K562 (cell line): ENCODE data around the gene ADGRG1. TPM values are rescaled to one million over a fixed set of nuclear protein-coding genes. Genes with fewer than 3 reads are reported as not detected.

Experiments
- BRF1 ChIP-seq: IDR thresholded peaks from 3 replicates; pipeline ENCODE4 v1.6.1; 2011; ENCODE audit warnings: borderline replicate concordance, mild to moderate bottlenecking; ENCODE audit not compliant: insufficient read length; ENCODE audit errors: extremely low read depth
- NCOA2 ChIP-seq, 2 experiments: fragments of 450-650 bp; IDR thresholded peaks; 2 replicates each; pipeline ENCODE4 v1.6.1; 2018; ENCODE audit warnings: mild to moderate bottlenecking in 2 of 2, moderate library complexity in 1 of 2; ENCODE audit not compliant: partially characterized antibody in 2 of 2
- NFIC ChIP-seq: fragments of 450-650 bp; IDR thresholded peaks from 2 replicates; pipeline ENCODE4 v1.6.1; 2017; ENCODE audit warnings: mild to moderate bottlenecking, inconsistent platforms
- NFYB ChIP-seq: IDR thresholded peaks from 2 replicates; pipeline ENCODE4 v1.6.1; 2011; ENCODE audit warnings: mild to moderate bottlenecking, moderate library complexity; ENCODE audit not compliant: insufficient read length; ENCODE audit errors: extremely low read depth
- NR2C2 ChIP-seq, 2 experiments: fragments of 200-800 bp in 1 of 2; sonication (Bioruptor generic) in 1 of 2; sonication (generic) in 1 of 2; formaldehyde crosslinking in 1 of 2; IDR thresholded peaks; 2 replicates each; pipeline versions ENCODE4 v1.6.1 to v1.8.0; 2016 to 2022; ENCODE audit warnings: mild to moderate bottlenecking in 1 of 2, missing compliant biosample characterization in 1 of 2, missing genetic modification characterization in 1 of 2, missing genetic modification reagents in 1 of 2
- RBM22 ChIP-seq: fragments of 200-400 bp; formaldehyde crosslinking; IDR thresholded peaks from 2 replicates; pipeline ENCODE4 v1.6.1; 2018; ENCODE audit warnings: low read length, low read depth; ENCODE audit not compliant: poor library complexity, severe bottlenecking
- ZNF444 ChIP-seq: fragments of 250-450 bp; sonication (Bioruptor Pico); IDR thresholded peaks from 2 replicates; pipeline ENCODE4 v1.4.0; 2020; ENCODE audit warnings: mild to moderate bottlenecking, moderate library complexity
- ZNF79 ChIP-seq: fragments of 250-450 bp; sonication (Bioruptor Pico); IDR thresholded peaks from 2 replicates; pipeline ENCODE4 v1.4.0; 2020; ENCODE audit warnings: low read depth, mild to moderate bottlenecking, moderate library complexity
- polyA plus RNA-seq, 8 experiments: library from polyadenylated mRNA; depleted of rRNA in 4 of 8; stranded (reverse) in 5 of 8; unstranded in 3 of 8; fragments of >200 nt; fragmentation: Nextera tagmentation in 2 of 8; fragmentation: Illumina TruSeq in 1 of 8; extraction: Ambion mirVana in 2 of 8; extraction: Trizol in 1 of 8; gene quantifications; 2 replicates each; pipeline versions ENCODE4 v1.2.1 to v1.2.3, GENCODE V29; 2011 to 2014; ENCODE audit warnings: inconsistent platforms in 1 of 8, missing spikeins in 1 of 8
- total RNA-seq, 7 experiments: library from RNA; depleted of rRNA in 6 of 7; stranded (reverse); fragments of >200 nt in 6 of 7; fragmentation: Illumina TruSeq in 2 of 7; extraction: Trizol in 2 of 7; gene quantifications; 2 replicates each; pipeline versions ENCODE4 v1.2.1 to v1.2.3, GENCODE V29; 2011 to 2021; ENCODE audit warnings: low replicate concordance in 1 of 7
- TF ChIP-seq, protein P1 (sequence below): sonication (generic); formaldehyde crosslinking; IDR thresholded peaks from 2 replicates; pipeline ENCODE4 v1.8.0; 2022; ENCODE audit warnings: missing genetic modification reagents, mild to moderate bottlenecking, borderline replicate concordance
- TF ChIP-seq, protein P2 (sequence below): sonication (generic); formaldehyde crosslinking; IDR thresholded peaks from 2 replicates; pipeline ENCODE4 v1.9.0; 2022; ENCODE audit warnings: mild to moderate bottlenecking, missing genetic modification reagents
- TF ChIP-seq, protein P3 (sequence below): IDR thresholded peaks from 3 replicates; pipeline ENCODE4 v1.6.1; 2011; ENCODE audit warnings: borderline replicate concordance, mild to moderate bottlenecking; ENCODE audit not compliant: insufficient read length, insufficient read depth
- TF ChIP-seq, protein P4 (sequence below): IDR thresholded peaks from 3 replicates; pipeline ENCODE4 v1.6.1; 2011; ENCODE audit warnings: borderline replicate concordance, mild to moderate bottlenecking, moderate library complexity; ENCODE audit not compliant: insufficient read length; ENCODE audit errors: extremely low read depth

The ADGRG1 gene
- total and polyA plus RNA-seq, 9 of the 15 experiments (the other 6 are each of a cell fraction or from before 2014, with no cell fraction given), result 0.04 to 0.31 (median 0.16) TPM; not detected in 6

DNA sequence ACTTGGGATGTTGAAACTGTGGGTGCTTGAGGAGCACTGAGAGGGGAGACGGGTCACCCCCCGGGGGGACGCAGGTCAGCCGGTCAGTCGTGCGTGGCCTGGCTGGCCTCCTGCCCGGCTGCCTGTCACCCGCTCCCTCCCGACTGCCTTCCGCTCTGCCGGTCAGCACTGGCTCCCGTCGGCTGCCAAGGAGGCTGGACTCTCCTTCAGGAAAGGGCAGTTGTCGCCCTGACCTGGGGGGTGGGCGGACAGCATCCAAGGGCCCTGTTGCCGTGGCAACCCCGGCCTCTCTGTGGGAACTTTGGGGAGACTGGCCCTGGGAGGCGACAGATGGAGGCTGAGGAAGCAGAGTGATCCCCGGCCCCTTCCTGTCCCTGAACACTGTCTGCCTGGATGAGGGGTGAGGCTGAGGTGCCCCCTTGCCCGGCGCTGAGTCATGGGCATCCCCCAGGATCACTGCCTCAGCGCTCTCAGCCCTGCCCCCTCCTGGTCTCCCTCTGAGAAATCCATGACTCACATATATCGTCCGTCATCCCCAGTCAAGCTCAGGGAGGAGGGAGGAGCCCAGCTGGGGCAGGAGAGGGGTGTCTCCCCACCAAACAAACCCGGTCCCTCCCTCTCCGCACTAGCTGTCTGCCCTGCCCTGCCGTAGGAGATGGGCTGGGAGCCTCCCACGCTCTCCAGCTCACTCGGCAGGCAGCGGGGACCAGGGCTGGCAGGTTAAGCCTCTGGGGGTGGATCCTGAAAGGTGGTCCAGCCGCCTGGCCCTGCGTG lies at the start of gene ADGRG1 (continued):
- TF ChIP-seq, protein P1, sequence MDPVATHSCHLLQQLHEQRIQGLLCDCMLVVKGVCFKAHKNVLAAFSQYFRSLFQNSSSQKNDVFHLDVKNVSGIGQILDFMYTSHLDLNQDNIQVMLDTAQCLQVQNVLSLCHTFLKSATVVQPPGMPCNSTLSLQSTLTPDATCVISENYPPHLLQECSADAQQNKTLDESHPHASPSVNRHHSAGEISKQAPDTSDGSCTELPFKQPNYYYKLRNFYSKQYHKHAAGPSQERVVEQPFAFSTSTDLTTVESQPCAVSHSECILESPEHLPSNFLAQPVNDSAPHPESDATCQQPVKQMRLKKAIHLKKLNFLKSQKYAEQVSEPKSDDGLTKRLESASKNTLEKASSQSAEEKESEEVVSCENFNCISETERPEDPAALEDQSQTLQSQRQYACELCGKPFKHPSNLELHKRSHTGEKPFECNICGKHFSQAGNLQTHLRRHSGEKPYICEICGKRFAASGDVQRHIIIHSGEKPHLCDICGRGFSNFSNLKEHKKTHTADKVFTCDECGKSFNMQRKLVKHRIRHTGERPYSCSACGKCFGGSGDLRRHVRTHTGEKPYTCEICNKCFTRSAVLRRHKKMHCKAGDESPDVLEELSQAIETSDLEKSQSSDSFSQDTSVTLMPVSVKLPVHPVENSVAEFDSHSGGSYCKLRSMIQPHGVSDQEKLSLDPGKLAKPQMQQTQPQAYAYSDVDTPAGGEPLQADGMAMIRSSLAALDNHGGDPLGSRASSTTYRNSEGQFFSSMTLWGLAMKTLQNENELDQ (CRISPR knock-in tag), result no peak
- TF ChIP-seq RBM22, result no peak
- TF ChIP-seq, protein P2, sequence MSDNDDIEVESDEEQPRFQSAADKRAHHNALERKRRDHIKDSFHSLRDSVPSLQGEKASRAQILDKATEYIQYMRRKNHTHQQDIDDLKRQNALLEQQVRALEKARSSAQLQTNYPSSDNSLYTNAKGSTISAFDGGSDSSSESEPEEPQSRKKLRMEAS (CRISPR knock-in tag), result peak; percentile 53; the same call in 1 of the 2 replicates
- TF ChIP-seq ZNF79 (CRISPR knock-in tag), result no peak
- no peak for TF ChIP-seq NR2C2 (CRISPR knock-in tag; IDR thresholded peaks at IDR 0.05)
- TF ChIP-seq NR2C2 (tag; IDR thresholded peaks at IDR 0.05), result no peak
- TF ChIP-seq ZNF444, result no peak
- TF ChIP-seq BRF1, result no peak
- no peak for TF ChIP-seq NFIC
- TF ChIP-seq, protein P3, sequence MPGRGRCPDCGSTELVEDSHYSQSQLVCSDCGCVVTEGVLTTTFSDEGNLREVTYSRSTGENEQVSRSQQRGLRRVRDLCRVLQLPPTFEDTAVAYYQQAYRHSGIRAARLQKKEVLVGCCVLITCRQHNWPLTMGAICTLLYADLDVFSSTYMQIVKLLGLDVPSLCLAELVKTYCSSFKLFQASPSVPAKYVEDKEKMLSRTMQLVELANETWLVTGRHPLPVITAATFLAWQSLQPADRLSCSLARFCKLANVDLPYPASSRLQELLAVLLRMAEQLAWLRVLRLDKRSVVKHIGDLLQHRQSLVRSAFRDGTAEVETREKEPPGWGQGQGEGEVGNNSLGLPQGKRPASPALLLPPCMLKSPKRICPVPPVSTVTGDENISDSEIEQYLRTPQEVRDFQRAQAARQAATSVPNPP, result no peak
- no peak for TF ChIP-seq NCOA2 (IDR thresholded peaks at IDR 0.05; ENCODE audit: partially characterized antibody in 2 of 2)
- TF ChIP-seq, protein P4, sequence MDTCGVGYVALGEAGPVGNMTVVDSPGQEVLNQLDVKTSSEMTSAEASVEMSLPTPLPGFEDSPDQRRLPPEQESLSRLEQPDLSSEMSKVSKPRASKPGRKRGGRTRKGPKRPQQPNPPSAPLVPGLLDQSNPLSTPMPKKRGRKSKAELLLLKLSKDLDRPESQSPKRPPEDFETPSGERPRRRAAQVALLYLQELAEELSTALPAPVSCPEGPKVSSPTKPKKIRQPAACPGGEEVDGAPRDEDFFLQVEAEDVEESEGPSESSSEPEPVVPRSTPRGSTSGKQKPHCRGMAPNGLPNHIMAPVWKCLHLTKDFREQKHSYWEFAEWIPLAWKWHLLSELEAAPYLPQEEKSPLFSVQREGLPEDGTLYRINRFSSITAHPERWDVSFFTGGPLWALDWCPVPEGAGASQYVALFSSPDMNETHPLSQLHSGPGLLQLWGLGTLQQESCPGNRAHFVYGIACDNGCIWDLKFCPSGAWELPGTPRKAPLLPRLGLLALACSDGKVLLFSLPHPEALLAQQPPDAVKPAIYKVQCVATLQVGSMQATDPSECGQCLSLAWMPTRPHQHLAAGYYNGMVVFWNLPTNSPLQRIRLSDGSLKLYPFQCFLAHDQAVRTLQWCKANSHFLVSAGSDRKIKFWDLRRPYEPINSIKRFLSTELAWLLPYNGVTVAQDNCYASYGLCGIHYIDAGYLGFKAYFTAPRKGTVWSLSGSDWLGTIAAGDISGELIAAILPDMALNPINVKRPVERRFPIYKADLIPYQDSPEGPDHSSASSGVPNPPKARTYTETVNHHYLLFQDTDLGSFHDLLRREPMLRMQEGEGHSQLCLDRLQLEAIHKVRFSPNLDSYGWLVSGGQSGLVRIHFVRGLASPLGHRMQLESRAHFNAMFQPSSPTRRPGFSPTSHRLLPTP, result no peak
- TF ChIP-seq NFYB, result no peak
